ENCODE data around the gene ORAI3.

The ORAI3 gene

DNA sequence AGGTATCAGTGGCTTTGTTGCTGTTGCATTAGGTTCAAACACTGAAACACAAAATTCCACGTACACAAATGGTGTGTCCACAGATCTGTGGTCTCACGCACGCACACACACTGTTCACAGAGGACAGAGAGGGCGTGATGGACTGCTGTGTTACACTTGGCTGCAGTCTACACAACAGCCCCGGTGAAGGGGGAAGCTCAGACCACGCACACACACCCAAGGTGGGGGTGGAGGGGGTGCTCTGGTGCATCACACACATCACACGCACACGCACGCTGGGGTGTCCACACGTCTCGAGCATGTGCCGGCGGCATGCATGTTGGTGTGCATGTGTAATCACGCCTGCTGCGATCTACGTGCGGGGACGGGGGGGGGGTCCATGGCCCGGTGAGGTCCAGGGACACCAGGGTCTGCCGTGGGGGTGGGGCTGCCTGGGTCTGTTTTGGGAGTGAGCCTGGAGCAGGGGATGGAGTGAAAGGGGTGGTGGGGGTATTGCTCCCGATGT lies 43.5 kb downstream of the ORAI3 start:
- DNase-seq (ENCODE audit: low read depth, low spot score) = no peak

DNA sequence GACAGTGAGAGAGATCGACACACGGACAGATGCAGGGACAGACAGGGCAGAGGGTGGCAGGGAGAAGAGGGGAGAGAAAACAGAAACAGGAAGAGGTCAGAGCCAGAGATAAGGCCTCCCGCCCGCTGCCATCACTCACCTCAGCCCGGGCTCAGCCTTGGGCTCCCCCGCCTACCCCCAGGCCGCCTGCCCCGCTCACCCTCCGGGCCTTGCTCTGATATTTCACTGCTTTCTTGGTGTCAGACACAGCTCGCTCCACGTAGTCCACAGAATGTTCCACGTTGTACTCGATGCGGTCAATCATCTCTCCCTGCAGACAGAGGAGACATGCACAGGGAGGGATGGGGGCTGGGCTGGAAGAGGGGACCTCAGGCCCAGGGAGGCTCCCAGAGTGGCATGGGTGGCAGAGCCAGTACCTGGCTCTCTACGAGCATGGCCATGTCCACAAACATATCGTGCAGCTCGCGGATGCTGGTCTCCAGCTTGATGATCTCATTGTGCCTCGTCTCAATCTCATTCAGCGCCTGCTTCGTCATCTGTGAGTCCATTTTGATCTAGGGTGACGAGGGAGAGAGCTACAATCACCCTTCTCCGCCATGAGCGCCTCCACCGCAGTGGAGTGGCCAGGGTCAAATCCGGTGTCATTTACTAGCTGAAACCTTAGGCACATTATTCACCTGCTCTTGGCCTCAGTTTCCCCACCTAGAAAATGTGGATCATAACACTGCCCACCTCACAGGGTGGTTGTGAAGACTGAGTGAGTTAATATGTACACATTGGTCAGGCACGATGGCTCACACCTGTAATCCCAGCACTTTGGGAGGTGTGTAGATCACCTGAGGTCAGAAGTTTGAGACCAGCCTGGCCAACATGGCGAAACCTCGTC lies 44.3 kb downstream of the ORAI3 start:
- no peak for DNase-seq (ENCODE audit: low read depth, low spot score)

DNA sequence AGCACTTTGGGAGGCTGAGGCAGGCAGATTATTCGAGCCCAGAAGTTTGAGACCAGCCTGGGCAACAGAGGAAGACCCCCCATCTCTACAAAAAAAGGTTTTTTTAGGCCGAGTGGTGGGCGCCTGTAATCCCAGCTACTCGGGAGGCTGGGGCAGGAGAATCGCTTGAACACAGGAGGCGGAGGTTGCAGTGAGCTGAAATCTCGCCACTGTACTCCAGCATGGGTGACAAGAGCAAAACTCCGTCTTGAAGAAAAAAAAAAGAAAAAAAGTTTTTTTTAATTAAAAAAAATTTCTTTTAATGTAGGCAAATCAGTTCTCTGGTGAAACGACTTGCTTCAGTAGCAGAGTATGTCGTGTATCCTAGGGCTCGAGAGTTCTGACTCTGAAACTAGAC lies 47.1 kb downstream of the ORAI3 start:
- DNase-seq (ENCODE audit: low read depth, low spot score) = no peak

DNA sequence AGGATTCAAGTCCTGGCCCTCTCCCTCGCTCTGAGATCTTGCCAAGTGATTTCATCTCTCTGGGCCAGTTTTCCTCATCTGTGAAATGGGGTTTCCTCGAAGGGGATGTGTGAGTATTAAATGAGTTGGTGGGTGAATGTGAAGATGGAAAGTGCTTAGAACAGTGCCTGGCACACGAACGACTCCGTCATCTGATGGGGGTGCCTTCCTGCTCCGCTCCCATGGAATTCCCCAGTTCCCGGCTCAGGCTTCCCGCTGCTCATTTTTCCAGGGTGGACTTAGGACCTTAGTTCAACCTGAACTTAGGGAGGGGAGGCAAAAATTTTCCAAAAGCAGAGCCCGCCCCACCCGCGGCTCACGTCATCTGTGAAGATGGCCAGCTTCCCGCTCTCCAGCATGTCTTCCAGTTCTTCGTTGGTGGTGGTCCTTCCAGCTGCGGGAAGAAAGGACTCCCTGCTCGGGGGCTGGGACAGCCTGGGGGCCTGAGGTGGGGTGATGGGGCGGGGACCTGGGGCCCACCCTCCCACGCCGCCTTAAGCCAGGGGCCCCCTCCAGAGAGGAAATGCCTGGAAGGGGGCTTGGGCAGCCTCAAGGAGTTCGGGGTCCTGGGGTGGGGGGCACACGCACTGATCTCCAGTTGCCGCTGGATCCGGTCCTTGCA lies 47.6 kb downstream of the ORAI3 start:
- no peak for DNase-seq (ENCODE audit: low read depth, low spot score)

DNA sequence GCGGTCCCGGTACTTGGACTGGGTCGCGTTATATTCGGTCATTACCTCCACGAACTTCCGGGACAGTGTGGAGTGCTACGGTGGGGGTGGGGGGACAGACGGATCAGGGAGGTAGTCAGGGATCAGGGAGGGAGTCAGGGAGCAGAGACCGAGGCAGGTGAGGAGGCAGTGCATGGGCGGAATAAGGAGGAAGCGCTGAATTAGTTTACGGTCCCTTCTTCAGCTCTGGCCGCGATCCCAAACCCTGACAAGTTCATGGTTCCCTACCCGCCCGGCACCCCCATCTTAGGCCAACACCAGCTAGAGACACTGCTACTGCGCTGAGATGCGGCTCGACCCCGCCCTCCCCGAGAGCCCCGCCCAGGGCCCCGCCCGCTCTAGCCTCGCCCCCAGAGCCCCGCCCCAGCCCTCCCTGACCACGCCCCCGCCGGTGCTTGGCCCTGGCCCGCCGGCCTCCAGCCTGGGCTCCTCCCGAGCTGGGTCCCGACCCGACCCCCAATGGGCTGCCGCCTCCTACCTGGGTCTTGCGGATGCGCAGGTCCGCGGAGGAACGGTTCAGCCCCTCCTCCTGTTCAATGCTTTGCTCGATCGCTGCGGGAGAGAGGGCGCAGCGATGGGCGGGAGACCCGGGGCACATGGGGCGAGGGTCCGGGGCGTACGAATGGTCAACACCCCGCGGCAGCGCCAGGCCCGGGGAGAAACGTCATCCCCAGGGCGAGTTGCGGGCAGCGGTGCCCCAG lies 48.3 kb downstream of the ORAI3 start:
- no peak for DNase-seq (ENCODE audit: low read depth, low spot score)

DNA sequence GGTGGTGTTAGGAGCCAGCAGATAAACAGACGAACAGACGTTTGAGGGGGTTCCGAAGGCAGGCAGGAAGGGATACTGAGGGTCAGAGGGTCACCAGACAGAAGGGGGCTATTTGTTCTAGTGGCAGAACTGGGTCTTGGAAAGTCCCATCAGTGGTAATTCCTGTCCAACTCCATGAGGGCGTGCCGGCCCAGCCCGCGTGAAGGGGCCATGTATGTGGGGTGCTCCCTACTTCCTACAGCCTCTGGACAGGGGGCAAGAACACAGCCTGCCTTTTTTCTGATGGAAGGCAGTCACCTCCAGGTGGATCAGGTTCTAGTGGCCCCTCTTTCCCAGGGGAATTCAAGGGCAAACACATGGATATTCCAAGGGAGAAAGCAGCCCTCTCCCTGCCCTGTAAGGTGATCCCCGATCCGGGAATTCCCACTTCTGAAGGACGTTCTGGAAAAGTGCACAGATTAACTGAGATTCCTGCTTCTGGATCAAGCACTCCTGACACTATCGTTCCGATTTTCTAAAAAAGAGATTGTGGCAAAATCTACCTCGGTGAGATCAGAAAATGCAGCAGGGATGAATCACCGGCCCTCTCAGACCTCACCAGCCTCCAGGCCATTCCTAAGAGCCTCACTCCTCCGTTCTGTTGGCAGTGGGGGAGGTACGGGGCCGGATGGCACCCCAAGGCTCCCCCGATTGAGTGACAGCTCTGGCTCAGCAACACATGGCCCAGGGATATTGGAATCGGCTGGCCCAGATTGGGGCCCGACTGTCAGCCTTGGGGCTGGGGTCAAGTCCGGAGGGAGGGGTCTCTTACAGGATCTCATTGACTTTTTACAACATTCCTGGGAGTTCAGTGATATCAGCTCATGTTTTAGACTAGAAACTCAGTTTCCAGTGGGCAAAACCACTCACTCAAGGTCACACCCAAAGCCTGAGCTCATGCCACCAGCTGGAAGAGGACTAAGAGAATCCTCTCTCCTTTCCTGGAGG lies 49.1 kb downstream of the ORAI3 start:
- no peak for DNase-seq (ENCODE audit: low read depth, low spot score)

DNA sequence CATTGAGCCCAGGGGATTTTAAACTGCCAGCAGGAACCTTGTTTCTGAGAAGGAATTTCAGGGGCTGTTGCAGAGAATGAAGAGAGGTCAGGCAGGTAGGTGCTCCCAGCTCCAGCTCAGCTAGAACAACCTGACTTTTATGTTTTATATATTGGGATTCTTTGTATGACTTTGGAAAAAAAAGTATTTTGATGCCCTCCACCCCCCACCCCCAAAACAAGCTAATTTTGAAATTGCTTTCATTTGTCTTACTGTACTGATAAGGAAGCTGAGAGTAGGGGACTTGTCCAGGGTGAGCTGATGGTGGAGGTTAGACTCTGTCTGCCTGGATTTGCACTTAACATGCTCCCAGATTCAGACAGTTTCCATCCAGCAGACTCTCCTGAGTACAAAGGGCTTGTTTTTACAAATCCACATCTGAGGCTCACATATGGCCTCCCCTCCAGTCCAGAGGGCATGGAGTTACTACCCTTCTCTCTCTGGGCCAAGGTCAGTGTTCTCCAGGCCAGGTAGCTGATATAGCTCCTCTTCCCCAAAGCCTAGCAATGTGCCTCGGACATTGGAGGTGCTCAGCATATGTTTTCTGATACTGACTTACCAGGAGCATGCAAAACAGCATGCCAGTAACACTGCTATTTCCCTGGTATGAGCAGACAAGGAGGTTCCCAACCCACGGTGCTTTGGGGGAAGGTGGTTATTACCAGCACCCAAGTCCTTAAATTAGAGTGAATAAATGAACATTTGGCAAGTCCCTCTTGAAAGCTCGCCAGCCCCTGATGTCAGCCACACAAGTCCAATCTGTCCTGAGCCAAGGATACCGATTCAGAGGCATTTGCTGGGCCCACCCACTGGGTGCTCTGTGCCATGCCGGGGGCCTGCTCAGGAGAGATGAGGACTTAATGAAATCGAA lies 50.2 kb downstream of the ORAI3 start:
- no peak for DNase-seq (ENCODE audit: low read depth, low spot score)

DNA sequence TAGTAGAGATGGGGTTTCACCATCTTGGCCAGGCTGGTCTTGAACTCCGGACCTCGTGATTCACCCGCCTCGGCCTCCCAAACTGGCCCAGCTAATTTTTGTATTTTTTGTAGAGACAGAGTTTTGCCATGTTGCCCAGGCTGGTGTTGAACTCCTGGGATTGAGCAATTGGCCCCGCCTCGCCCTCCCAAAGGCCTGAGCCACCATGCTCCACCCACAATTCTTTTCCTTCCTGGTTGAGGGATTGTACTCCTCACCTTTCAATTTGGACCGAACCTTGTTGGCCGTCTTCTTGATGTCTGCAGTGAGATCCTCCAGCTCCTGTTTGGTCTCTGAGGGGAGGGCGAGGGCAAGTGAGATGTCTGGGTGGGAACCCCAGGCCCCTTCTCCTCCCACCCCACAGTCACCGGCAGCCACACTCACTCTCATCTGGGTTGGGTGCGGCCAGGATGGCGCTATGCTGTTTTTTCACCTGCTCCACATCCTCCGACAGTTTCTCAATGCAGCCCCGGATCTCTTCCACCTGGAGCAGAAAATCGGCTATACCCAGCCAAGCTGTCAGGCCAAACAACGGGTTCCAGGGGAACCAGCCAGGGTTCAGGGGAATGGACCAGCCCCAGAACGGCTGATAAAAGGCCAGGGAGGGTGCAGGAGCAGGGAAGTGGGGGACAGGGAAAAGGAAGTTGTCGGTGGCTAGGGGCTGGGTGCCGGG lies 52.0 kb downstream of the ORAI3 start:
- no peak for DNase-seq (ENCODE audit: low read depth, low spot score)

DNA sequence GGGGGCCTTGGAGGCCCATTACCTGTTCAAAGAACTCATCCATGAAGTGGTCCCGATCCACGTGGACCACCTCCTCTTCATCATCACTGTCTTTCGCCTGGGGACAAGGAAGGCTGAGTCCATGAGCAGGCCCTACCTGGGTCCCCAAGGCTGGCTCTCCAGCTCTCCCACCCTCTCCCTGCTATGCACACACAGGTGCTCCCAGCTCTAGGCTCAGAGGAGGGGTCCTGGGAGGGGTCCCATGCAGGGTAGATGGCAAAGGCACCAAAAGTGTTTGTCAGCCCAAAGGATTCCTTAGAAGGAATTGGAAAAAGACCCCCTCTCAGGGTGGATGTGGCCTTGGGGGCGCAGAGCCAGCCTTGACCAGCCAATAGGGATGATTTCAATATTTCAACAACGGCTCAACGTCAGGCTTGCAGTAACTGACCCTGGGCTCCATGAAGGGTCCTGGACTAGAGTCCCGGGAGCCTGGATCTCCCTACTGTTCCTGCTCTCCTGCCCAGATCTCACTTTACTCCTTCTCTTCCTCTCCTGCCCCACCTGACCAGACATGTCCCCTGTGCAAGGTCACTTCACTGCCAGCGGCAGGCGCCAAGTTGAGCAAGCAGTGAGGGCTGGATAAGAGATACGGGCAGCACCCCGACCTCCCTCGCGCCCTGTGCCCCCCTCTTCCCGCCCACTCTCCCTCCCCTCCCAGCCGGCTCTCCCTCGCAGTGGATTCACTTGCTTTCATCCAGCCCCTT lies 52.8 kb downstream of the ORAI3 start:
- no peak for DNase-seq (ENCODE audit: low read depth, low spot score)

DNA sequence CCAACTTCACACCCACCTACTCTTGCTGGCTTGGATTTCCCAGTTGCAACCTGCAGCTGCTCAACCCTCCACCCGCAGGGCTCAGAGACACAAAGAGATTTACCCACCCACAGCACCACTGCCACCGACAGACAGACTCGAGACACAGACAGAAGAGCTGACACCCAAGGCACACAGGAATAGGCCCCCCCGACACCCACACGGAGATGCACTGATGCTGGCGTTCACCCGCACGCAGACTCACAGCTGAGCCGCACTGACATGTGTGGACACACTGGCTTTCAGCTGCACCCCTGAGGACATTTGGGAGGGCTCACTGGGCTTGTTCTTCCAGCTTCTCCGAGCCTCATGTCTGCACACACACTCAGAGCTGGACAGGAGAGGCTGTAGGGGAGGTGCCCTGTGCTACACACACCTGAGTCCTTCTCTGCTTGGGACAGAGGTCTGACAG lies 53.4 kb downstream of the ORAI3 start:
- no peak for DNase-seq (ENCODE audit: low read depth, low spot score)

DNA sequence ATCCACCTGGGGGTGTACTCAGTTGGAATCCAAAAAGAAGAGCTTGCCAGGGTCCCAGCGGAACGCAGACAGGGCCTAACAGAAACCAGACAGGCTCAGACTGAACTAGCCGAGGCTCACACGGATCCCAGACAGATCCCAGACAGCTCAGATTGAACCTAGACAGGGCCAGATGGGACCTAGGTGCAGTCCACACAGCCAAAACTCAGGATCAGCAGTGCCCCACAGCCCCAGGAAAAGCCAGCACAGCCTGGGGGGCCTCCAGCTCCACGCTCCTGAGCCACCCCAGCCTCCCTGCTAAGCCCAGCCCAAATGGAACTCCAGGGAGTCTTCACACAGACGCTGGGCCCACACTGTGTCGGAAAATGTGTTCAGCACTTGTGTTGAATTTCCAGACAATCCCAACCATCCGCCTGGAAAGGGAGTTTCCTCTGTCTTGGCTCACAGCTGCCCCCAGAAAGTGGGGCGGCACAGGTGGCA lies 54.0 kb downstream of the ORAI3 start:
- no peak for DNase-seq (ENCODE audit: low read depth, low spot score)

DNA sequence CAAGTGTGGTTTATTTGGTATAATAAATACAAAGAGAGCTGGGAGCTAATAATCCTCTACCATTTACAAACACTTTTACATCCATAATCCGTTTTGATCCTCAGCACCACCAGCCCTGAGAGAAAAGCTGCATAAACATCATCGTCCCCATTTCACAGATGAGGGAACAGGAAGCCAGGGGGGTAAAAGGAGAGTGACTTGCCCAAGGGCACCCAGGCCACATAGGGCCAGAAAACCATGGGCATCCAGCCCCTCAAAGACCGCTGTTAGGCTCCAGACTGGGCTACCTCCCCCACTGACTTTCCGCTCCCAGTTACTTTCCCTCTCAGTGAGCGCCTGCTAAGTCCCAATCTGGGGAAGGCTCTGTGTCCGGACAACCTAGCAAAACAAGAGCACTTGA lies 54.9 kb downstream of the ORAI3 start:
- no peak for DNase-seq (ENCODE audit: low read depth, low spot score)

All from iPS DF 19.7 (cell line).